Neuronal stem cell (in vitro differentiated cells): ENCODE measurements around the gene ITPR1.

Experiments used
- DNase-seq: peaks from one replicate; pipeline ENCODE4 v3.0.0-alpha.2; 2013; ENCODE audit warnings: low spot score
- H2AFZ ChIP-seq: one replicate; pipeline ENCODE4 v1.6.1; 2013; ENCODE audit warnings: mild to moderate bottlenecking, low read length, inconsistent platforms
- H2AK5ac ChIP-seq: 2 replicates; pipeline ENCODE4 v1.6.1; 2013; ENCODE audit warnings: low read depth, mild to moderate bottlenecking, inconsistent platforms, low read length, moderate library complexity, mixed read lengths
- H2BK120ac ChIP-seq: 2 replicates; pipeline ENCODE4 v1.6.1; 2013; ENCODE audit warnings: low read depth, mild to moderate bottlenecking, inconsistent platforms, low read length, moderate library complexity, mixed read lengths
- H2BK12ac ChIP-seq: one replicate; pipeline ENCODE4 v1.6.1; 2013; ENCODE audit warnings: low read length, inconsistent platforms
- H2BK15ac ChIP-seq: 2 replicates; pipeline ENCODE4 v1.6.1; 2013; ENCODE audit warnings: mild to moderate bottlenecking, low read length, inconsistent platforms, mixed read lengths
- H2BK5ac ChIP-seq: one replicate; pipeline ENCODE4 v1.6.1; 2013; ENCODE audit warnings: inconsistent platforms, mild to moderate bottlenecking, low read length, moderate library complexity
- H3K14ac ChIP-seq: one replicate; pipeline ENCODE4 v1.6.1; 2013; ENCODE audit warnings: low read length, inconsistent platforms
- H3K18ac ChIP-seq: 2 replicates; pipeline ENCODE4 v1.6.1; 2013; ENCODE audit warnings: low read length, inconsistent platforms
- H3K23ac ChIP-seq: 2 replicates; pipeline ENCODE4 v1.6.1; 2013; ENCODE audit warnings: low read depth, mild to moderate bottlenecking, mixed read lengths, low read length, inconsistent platforms; ENCODE audit not compliant: poor library complexity
- H3K27ac ChIP-seq: replicated peaks from 3 replicates; pipeline ENCODE4 v1.5.1; 2013; ENCODE audit warnings: low read length, inconsistent platforms
- H3K27me3 ChIP-seq, 3 experiments: 2 replicates each; pipeline ENCODE4 v1.6.1; 2013; ENCODE audit warnings: low read length in 3 of 3, mild to moderate bottlenecking in 2 of 3, inconsistent platforms in 1 of 3, low read depth in 1 of 3, mixed read lengths in 1 of 3, moderate library complexity in 1 of 3; ENCODE audit not compliant: control insufficient read depth in 3 of 3, insufficient read depth in 3 of 3
- H3K36me3 ChIP-seq, 2 donors: replicated peaks in 1 of 2; 2 replicates each; pipeline ENCODE4 v1.6.1; 2013; ENCODE audit warnings: low read length in 2 of 2; ENCODE audit not compliant: control insufficient read depth in 2 of 2, insufficient read depth in 2 of 2
- H3K4ac ChIP-seq: 2 replicates; pipeline ENCODE4 v1.6.1; 2013; ENCODE audit warnings: inconsistent platforms, mild to moderate bottlenecking, low read length, moderate library complexity
- H3K4me1 ChIP-seq, 2 donors: 1 replicate in 1 of 2; 2 replicates in 1 of 2; pipeline ENCODE4 v1.6.1; 2013; ENCODE audit warnings: low read length in 2 of 2, low read depth in 1 of 2; ENCODE audit not compliant: control insufficient read depth in 2 of 2, insufficient read depth in 1 of 2
- H3K4me2 ChIP-seq: one replicate; pipeline ENCODE4 v1.6.1; 2013; ENCODE audit warnings: mild to moderate bottlenecking, low read length, inconsistent platforms; ENCODE audit not compliant: insufficient read depth, poor library complexity, severe bottlenecking
- H3K4me3 ChIP-seq, 2 donors: 2 replicates each; pipeline ENCODE4 v1.5.1; 2013; ENCODE audit warnings: low read length in 2 of 2, mild to moderate bottlenecking in 2 of 2, inconsistent platforms in 1 of 2, moderate library complexity in 1 of 2
- H3K79me1 ChIP-seq: one replicate; pipeline ENCODE4 v1.6.1; 2013; ENCODE audit warnings: low read depth, mild to moderate bottlenecking, inconsistent platforms, low read length, moderate library complexity
- H3K9ac ChIP-seq: one replicate; pipeline ENCODE4 v1.6.1; 2013; ENCODE audit warnings: mild to moderate bottlenecking, low read depth, low read length, inconsistent platforms; ENCODE audit not compliant: poor library complexity
- H3K9me3 ChIP-seq, 2 donors: replicated peaks in 1 of 2; 2 replicates each; pipeline versions ENCODE3 to v1.6.1; 2013; ENCODE audit warnings: low read length in 2 of 2, mild to moderate bottlenecking in 2 of 2, inconsistent platforms in 1 of 2, low read depth in 1 of 2, mixed read lengths in 1 of 2, moderate library complexity in 1 of 2; ENCODE audit not compliant: control insufficient read depth in 2 of 2, insufficient read depth in 1 of 2
- H4K8ac ChIP-seq: one replicate; pipeline ENCODE4 v1.6.1; 2013; ENCODE audit warnings: low read depth, mild to moderate bottlenecking, inconsistent platforms, low read length, moderate library complexity
- H4K91ac ChIP-seq: one replicate; pipeline ENCODE4 v1.6.1; 2013; ENCODE audit warnings: low read length, low read depth, mild to moderate bottlenecking, inconsistent platforms; ENCODE audit not compliant: poor library complexity
- WGBS, 2 donors: extraction: QIAGEN DNeasy Blood & Tissue Kit; methylation state at CpG; one replicate each; pipeline ENCODE4 v1.1.7; 2013; ENCODE audit warnings: missing lambda C conversion rate in 2 of 2, mixed read lengths in 1 of 2; ENCODE audit not compliant: insufficient read length in 2 of 2, insufficient replicate concordance in 1 of 2; ENCODE audit errors: extremely low coverage in 2 of 2; 5-methylcytosine and 5-hydroxymethylcytosine counted together

Gene ITPR1

GRCh38 chr3:4886448-4886847, 393.3 kb downstream of the ITPR1 start:
- Histone ChIP-seq H3K18ac (no peak overlapping the region), H3K27me3 (peaks cover 0 to 2% (median 0%) of the 10 kb centered on the region in 3 experiments), H3K4me2 (no peak overlapping the region), H3K4me3 (no peak overlapping the region), H3K79me1 (no peaks in the 10 kb centered on the region), H4K91ac (no peak overlapping the region), H3K14ac (no peak overlapping the region), H3K36me3 (no peaks in the 10 kb centered on the region), H2BK12ac (no peak overlapping the region), H3K27ac (no peak overlapping the region), H3K9me3 (no peaks in the 10 kb centered on the region), H2BK5ac (no peak overlapping the region), H3K4me1 (peaks cover 3 to 4% of the 10 kb centered on the region in 2 donors), H2BK15ac (no peak overlapping the region), H2BK120ac (no peak overlapping the region), H2AFZ (no peak overlapping the region), H4K8ac (no peak overlapping the region), H3K9ac (no peak overlapping the region), H3K4ac (no peak overlapping the region), H2AK5ac (no peak overlapping the region), H3K23ac (no peak overlapping the region)
- no CpG with 5 or more reads among the region's 7 CpGs for WGBS, 2 donors
- DNase-seq = no peak

- Histone ChIP-seq H3K79me1 (no peaks in the 10 kb centered on the region), H3K23ac (no peak overlapping the region), H2BK12ac (no peak overlapping the region), H3K18ac (no peak overlapping the region), H4K8ac (no peak overlapping the region), H2BK15ac (no peak overlapping the region), H3K4ac (no peak overlapping the region), H3K9me3 (no peaks in the 10 kb centered on the region), H3K27me3 (peaks cover 0 to 2% (median 0%) of the 10 kb centered on the region in 3 experiments), H4K91ac (no peak overlapping the region), H2AK5ac (no peak overlapping the region), H3K4me2 (no peak overlapping the region), H3K4me1 (peaks cover 3 to 4% of the 10 kb centered on the region in 2 donors), H2BK120ac (no peak overlapping the region), H3K9ac (no peak overlapping the region), H3K27ac (no peak overlapping the region), H2BK5ac (no peak overlapping the region), H3K36me3 (no peaks in the 10 kb centered on the region), H2AFZ (no peak overlapping the region), H3K4me3 (no peak overlapping the region), H3K14ac (no peak overlapping the region)
- WGBS, 2 donors = no CpG with 5 or more reads among the region's 8 CpGs
- DNase-seq = no peak
Measured at GRCh38 chr3:4887177-4887576, 394.0 kb downstream of the ITPR1 start.

- no peaks in the 10 kb centered on the region for H3K9me3 ChIP-seq
- H3K27ac ChIP-seq = no peak overlapping the region
- no peak overlapping the region for H2AK5ac ChIP-seq
- H3K4ac ChIP-seq = no peak overlapping the region
- no peak for DNase-seq
- peaks cover 3 to 4% of the 10 kb centered on the region in 2 donors for H3K4me1 ChIP-seq
- H2BK15ac ChIP-seq = no peak overlapping the region
- H2BK120ac ChIP-seq = no peak overlapping the region
- H4K91ac ChIP-seq = no peak overlapping the region
- H3K36me3 ChIP-seq = no peaks in the 10 kb centered on the region
- H2BK12ac ChIP-seq = no peak overlapping the region
- no peak overlapping the region for H3K9ac ChIP-seq
- no peak overlapping the region for H3K4me2 ChIP-seq
- WGBS, 2 donors = no CpG with 5 or more reads among the region's 4 CpGs
- no peak overlapping the region for H3K4me3 ChIP-seq
- peak overlapping the region; percentile 42 for H3K18ac ChIP-seq
- H2AFZ ChIP-seq = no peak overlapping the region
- no peak overlapping the region for H4K8ac ChIP-seq
- H3K27me3 ChIP-seq = peaks cover 0 to 1% (median 0%) of the 10 kb centered on the region in 3 experiments
- H2BK5ac ChIP-seq = no peak overlapping the region
- no peaks in the 10 kb centered on the region for H3K79me1 ChIP-seq
- H3K14ac ChIP-seq = no peak overlapping the region
- no peak overlapping the region for H3K23ac ChIP-seq
Measured at GRCh38 chr3:4888913-4889846, 396.0 kb downstream of the ITPR1 start.

- no peak overlapping the region for H3K18ac ChIP-seq
- no peak overlapping the region for H3K27ac ChIP-seq
- H2AK5ac ChIP-seq = no peak overlapping the region
- no peak overlapping the region for H3K4ac ChIP-seq
- DNase-seq = no peak
- no peak overlapping the region for H3K9ac ChIP-seq
- H3K79me1 ChIP-seq = no peaks in the 10 kb centered on the region
- no peaks in the 10 kb centered on the region for H3K9me3 ChIP-seq
- no peak overlapping the region for H2BK15ac ChIP-seq
- no CpG with 5 or more reads among the region's 3 CpGs for WGBS, 2 donors
- H4K91ac ChIP-seq = no peak overlapping the region
- H3K4me3 ChIP-seq = no peak overlapping the region
- no peak overlapping the region for H2AFZ ChIP-seq
- H3K36me3 ChIP-seq = no peaks in the 10 kb centered on the region
- no peak overlapping the region for H2BK12ac ChIP-seq
- H2BK120ac ChIP-seq = no peak overlapping the region
- no peak overlapping the region for H3K14ac ChIP-seq
- H2BK5ac ChIP-seq = no peak overlapping the region
- no peak overlapping the region for H4K8ac ChIP-seq
- H3K23ac ChIP-seq = no peak overlapping the region
- peaks cover 1 to 3% of the 10 kb centered on the region in 2 donors for H3K4me1 ChIP-seq
- no peak overlapping the region for H3K4me2 ChIP-seq
- H3K27me3 ChIP-seq = peaks cover 0 to under 1% (median 0%) of the 10 kb centered on the region in 3 experiments
Measured at GRCh38 chr3:4889896-4890295, 396.7 kb downstream of the ITPR1 start.
